RPMI8226 (cell line): Measurements from ENCODE around the gene MED27.

Experiments
- DNase-seq: peaks from one replicate; pipeline ENCODE4 v3.0.0-alpha.2; 2015

Gene MED27

GRCh38 chr9:131831380-131832165 is 248.1 kb downstream of the MED27 start:
- peak; percentile 25 for DNase-seq

- no peak for DNase-seq
Measured at GRCh38 chr9:131827821-131828369, 251.8 kb downstream of the MED27 start.

DNA sequence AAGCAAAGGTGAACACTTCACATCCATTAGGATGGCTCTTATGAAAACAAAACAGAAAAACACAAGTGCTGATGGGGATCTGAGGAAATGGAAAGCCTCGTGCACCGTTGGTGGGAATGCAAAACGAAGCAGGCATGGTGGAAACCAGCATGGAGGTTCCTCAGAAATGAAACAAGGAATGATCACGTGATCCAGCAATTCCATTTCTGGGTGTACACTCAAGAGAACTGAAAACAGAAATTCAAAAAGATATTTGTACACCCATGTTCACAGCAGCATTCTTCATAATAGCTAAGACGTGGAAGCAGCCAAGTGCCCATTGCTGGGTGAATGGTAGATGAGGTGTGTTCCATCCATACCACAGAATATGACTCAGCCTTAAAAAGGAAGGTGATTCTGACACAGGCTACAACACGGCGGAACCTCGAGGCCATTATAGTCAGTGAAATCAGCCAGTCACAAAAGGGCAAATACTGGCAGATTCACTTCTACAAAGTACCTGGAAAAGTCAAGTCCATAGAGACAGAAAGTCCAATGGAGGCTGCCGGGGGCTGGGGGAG is 252.6 kb downstream of the MED27 start:
- DNase-seq = no peak

- no peak for DNase-seq
Measured at GRCh38 chr9:131826053-131826452, 253.6 kb downstream of the MED27 start.

DNA sequence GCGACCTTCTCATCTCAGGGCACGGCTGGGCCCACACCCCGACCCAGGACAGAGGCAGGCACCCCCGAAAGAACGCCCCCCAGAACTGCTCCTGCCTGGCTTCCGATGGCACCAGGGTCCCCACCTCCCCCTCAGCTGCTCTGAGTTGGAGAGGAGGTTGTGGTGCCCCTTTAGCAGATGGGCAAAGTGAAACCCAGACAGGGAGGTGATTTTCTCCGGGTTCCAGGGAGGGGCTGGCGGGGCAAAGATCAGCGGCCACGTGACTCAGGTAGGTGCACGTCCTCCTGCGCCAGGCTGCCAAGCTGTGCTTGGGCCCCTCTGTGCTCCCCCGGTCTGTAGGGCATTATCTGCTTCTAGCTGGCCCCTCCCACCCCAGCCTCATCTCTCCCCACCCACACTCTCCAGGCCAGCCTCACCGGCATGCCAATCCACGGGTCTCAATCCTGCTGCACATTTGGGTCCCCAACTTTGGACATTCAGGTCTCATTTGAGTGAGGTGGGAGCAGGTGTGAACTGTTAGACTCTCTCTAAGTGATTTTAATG is 254.6 kb downstream of the MED27 start:
- DNase-seq = no peak

DNA sequence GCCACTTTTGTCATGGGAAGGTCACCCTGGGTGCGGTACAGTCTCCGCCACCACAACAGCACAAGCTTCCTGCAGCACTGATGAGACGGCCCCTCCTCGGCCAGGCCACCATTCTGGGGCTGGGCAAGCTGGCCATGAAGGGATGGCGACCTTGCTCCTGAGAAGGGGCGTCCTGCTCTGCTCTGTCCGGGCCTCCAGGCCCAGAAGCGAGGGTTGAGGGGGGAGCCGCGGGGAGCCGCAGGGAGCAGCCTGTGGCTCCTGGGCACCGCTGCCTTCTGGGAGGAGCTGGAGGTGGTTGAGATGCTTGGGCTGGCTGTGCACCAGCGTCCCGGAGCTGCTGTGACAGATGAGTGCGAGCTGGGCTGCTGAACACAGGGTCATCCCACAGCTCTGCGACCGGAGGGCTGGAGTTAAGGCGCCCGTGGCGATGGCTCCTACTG is 255.5 kb downstream of the MED27 start:
- no peak for DNase-seq

DNA sequence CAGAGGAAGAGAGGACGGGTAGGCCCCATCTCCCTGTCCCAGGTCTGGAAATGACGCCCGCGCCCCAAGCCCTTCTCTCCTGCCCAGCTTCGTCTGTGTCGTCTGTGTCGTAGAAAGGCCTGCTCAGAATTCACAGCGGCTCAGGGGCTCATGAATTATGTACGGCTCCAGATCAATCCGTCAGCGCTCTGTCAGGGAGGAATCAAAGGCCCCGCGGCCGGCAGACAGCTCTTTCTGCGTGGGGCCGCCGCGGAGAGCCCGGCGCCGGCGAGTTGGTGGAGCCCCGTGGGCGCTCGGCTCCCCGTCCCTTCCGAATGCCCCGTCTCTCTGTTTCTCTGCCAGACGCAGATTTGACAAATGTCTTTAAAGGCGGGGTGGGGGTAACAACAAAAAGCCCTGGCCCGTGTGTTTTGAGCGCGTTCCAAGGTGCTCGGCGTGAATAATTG is 255.9 kb downstream of the MED27 start:
- DNase-seq = no peak

DNA sequence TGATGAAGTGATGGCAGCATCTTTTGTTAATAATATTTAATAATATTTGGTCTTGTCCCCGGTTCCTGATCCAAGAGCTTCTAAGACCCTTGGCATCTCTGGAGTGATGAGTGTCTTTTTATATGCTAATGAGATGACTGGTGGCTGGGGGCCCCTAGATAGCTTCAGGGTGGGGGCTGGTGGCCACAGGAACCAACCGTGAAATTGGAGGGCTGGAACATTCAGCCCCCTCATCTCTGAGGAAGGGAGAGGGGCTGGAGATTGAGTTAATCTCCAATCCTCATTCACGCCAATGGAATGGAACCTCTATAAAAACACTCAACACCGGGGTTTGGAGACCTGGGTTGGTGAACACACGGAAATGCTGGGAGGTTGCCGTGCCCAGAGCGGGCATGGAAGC is 261.6 kb downstream of the MED27 start:
- DNase-seq = no peak

DNA sequence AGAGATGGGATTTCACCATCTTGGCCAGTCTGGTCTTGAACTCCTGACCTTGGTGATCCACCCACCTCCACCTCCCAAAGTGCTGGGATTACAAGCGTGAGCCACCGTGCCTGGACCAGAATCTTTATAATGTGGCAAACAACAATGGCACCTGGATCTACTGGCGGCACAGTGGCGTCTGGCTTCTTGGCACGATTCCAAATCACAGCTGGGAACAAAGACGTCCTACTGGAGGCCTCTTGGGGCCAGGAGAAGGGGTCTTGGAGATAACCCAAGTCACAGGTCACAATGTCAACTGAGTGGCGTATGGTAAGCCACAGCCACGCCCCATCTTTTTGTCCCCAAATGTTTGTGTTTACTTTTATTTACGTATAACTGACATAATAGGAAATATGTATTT is 262.0 kb downstream of the MED27 start:
- peak; percentile 68 for DNase-seq

DNA sequence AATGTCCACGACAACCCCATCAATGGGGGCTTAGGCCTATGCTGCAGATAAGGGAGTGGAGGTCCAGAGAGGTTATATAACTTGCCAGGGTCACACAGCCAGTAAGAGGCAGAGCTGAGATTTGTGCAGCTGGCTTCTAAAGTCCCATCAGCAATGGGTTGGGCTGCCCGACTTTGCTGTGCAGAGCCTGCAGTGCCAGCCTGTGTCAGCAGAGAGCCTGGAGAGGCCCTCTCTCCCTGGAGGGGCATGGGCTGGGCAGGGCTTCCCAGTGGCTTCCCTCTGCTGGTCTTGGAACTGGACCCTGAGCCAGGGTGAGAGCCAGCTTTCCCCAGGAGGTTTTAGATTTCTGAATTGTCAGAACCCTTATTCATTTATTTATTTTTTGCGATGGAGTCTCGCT is 262.6 kb downstream of the MED27 start:
- no peak for DNase-seq

DNA sequence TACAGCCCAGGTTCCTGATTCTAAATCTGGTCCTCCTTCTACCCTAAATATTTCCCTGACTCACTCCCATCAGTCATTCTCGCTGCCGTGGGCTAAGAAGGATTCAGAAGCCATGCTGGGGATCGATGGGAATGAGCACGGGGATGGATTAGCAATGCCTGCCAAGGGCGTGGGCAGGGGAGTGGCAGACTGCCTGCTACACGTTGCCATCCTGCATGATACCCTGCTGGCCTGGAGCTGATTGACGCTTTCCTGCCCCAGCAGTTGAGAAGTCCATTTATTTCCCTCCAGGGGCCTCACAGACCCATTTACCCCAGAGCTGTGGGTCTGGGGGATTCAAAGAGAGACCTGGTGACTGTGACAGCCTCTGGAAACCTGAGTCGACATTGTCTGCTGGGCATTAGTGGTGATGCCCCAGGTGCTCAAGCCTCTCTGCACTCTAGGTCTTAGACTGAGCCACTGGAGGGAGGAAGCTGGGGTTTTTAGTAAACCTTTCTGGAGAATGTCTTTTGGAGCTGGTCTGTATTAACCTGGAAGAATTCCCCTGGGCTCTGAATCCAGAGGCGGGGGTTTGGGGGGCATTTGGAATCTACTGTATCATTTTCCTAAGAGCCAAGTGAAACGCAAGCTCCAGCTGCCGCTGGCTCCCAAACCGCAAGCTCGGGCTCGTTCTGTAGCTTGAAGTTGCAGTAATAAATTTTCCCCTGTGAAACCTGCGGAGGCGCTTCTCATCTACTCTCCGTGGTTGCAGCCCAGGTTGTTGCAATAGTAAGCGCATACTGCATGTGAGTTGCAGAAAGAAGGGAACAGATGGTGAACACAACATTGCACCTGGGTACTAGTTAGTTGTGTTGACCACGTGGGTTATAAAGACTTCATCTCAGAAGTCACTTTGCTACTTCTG is 263.4 kb downstream of the MED27 start:
- peak; percentile 48 for DNase-seq

GRCh38 chr9:131814707-131815106 is 265.0 kb downstream of the MED27 start:
- DNase-seq = no peak

DNA sequence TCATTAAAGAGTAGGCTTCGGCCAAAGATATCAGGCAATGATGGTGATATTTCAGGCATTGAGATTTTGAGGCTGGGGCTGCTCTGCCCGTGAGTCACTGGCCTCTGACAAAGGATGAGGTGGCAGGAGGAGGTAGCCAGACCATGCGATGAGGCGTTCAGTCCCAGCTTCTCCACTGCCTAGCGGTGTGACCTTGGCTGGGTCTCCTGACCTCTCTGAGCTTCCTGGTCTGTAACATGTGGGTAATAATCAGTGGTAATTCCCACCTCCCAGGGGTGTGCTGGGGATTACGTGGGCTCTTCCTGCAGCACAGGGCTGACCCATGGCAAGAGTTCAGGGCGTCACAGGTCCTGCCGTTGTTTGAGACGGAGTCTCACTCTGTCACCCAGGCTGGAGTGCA is 266.6 kb downstream of the MED27 start:
- no peak for DNase-seq

GRCh38 chr9:131812116-131812790 is 267.4 kb downstream of the MED27 start:
- peak; percentile 73 for DNase-seq

- DNase-seq = no peak
Measured at GRCh38 chr9:131811405-131811804, 268.3 kb downstream of the MED27 start.

DNA sequence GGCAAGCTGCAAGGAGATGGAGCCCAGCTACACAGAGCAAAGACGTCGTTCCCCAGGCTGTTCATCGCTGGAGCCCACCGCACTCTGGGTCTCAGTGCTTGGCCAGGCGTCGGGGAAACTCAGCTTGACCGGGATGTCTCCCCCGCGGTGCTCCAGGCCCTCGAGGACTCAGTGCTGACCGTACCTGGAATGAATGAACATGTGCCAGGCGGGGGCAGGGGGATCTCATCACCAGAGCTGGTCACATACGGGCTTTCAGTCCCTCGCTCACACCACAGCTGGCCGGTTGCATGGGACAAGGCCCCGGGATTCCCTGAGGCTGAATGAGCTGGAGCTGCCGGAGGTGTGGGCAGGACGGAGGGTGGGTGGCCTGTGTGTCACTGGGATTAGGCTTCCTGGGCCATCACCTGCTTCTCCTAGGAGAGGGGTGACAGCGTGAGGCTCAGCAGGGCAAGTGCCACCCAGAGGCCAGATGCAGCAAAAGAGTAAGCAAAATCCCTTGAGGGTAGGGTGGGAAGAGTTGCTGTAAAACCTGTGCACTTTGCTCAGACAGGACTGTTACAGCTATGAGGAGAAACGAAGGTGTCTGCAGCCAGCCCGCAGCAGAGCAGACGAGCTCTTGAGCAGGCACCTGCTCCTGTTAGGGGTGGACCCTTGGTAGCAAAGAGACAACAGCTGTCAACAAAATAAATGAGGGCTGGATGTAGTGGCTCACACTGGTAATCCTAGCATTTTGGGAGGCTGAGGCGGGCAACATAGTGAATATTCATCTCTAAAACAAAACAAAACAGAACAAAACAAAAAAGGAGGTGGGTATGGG is 269.1 kb downstream of the MED27 start:
- DNase-seq = peak; percentile 49
